ENCODE results near the gene KDM4B.
"Not testable (repeated sequence)": the region's sequence is repeated elsewhere in the genome, so short reads cannot be mapped to it uniquely, and the experiment has no call there.

Gene KDM4B

DNA sequence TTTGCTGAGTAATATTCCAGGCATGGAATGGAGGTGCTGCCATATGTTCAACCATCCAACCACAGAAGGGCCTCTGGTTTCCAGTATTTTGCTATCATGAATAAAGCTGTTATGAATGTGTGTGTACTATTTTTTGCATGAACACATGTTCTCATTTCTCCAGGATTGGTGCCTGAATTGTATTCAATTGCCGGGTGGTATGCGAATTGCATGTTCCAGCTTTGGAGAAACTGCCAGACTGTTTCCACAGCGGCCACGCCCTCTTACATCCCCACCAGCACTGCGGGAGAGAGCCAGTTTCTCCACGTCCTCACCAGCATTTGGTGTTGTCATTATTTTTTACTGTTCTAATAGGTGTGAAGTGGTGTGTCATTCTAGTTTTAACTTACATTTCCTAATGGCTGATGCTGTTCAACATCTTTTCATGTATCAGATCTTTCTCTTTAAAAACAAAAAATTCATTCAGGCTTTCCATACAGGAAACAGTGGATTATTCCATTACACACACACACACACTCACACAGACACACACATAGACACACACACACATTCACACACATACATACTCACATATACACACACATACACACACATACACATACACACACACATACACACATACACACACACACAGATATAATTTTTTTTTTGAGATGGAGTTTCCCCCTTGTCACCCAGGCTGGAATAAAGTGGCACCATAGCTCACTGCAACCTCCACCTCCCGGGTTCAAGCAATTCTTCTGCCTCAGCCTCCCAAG lies 217.6 kb downstream of the KDM4B start:
- DNase-seq (ENCODE audit: insufficient read length, low spot score) (no peak), FAIRE-seq (no peak)

DNA sequence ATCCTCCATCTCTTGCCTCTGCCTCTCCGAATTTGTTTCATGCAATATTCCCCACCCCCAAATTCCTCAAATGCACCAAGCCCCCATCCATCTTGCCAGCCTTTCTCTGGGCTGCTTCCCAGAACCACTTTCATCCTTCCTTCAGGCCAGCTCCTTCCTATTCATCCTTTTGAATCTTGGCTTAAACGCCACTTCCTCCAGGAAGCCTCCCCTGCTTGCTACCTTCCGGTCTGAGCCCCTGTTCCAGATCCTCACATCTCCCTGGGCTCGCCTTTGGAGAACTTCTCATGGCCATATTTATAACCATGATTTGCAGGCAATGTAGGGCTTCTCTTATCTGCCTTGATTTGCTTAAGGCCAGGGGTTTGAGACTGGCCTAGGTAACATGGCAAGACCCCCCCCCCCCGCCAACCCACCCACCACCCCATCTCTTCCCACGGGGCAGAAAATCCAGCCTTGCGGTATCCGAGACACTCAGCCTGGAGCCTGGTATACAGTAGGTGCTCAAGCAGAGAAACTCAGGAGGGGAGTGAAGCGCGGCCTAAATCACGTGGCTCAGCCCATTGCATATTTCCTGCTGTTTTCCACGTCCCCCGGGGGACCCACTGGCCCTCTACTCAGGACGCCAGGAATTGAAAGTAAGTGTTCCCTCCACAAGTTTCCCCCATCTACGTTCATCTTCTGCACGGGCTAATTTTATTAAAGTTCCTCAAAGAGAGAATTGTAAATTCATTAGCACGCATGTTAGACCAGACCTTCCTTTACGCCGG lies 219.8 kb downstream of the KDM4B start:
- FAIRE-seq (no peak), DNase-seq (ENCODE audit: insufficient read length, low spot score) (no peak)

DNA sequence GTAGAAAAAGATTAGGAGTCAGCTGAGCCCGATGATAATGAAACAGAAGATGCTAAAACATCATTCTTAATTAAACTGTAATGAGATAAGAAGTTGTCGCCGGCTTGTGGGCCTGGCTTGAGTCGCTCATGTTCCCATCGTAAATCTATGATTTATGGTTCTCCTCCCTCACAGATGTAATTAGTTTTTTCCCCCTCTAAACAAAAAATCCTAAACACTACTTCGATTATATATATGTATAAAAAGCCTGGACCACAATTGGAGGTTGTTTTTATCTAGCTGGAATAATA lies 220.3 kb downstream of the KDM4B start:
- DNase-seq (ENCODE audit: insufficient read length, low spot score) (no peak), FAIRE-seq (no peak)

DNA sequence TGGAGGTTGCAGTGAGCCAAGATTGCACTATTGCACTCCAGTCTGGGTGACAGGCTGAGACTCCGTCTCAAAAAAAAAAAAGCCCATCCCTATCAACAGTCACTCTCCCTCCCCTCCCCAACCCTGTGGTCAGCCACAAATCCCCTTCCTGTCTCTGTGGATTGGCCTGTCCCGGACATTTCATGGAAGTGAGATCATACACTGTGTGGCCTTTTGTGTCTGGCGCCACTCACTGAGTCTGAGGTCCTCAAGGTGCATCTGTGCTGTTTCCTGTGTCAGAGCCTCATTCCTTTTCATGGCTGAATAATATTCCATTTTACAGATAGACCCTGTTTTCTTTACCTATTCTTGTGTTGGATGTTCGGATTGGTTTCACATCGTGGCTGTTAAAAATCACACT lies 222.2 kb downstream of the KDM4B start:
- DNase-seq (ENCODE audit: insufficient read length, low spot score) (no peak), FAIRE-seq (no peak)

DNA sequence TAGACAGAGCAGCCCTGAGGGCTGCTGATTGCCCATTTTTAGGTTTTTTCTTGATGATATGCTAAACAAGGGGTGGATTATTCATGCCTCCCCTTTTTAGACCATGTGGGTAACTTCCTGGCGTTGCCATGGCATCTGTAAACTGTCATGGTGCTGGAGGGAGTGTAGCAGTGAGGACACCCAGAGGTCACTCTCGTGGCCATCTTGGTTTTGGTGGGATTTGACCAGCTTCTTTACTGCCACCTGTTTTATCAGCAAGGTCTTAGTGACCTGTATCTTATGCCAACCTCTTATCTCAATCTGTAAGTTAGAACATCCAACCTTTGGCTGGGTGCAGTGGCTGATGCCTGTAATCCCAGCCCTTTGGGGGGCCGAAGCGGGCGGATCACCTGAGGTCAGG lies 223.7 kb downstream of the KDM4B start:
- FAIRE-seq (no peak), DNase-seq (ENCODE audit: insufficient read length, low spot score) (no peak)

DNA sequence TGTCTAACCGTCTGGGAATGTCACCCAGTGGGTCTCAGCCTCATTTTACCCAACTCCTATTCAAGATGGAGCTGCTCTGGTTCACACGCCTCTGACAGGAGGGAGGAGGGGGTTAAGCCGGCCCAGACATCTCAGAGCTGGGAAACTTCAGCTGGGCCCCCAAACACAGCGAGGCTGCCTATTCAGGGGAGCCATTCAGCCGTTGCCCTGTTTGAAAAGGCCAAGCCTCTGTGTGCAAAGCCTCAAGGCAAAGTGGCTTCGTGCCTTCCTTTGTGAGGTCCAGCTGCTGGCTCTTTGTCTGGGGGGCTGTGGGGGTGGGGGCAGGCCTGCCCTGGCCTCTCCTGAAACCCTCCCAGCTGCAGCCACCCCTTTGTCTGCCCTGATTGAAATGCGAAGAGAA lies 224.3 kb downstream of the KDM4B start:
- FAIRE-seq (no peak), DNase-seq (ENCODE audit: insufficient read length, low spot score) (no peak)

DNA sequence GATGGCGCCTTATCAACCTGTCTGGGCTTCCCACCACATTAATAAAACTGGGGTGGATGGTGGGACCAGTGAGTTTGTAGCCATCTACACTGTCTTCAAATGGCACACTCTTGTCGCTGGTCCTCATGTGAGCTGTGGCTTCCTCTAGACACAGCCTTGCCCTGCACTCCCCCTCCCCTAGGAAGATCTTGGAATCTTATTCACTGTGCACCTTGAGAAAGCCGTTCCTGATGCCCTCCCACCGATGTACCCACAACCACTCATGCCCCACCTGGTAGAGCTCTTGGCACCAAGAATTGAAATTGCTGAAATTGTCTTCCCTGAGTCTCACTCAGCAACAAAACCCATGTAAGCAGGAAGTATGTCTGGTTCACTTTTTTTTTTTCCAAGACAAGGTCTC lies 225.7 kb downstream of the KDM4B start:
- no peak for DNase-seq (ENCODE audit: insufficient read length, low spot score)
- FAIRE-seq: no peak

DNA sequence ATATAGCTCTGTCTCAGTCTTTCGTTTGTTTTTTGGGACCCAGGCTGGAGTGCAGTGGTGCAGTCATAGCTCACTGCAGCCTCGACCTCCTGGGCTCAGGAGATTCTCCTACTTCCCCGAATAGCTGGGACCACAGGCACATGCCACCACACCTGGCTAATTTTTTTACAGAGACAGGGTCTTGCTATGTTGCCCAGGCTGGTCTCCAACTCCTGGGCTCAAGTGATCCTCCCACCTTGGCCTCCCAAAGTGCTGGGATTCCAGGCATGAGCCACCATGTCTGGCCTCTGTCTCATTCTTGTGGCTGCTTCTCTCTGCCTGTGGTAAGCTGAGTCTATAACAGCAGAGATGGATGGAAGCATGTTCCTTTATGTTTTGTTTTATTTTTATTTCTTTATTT lies 226.7 kb downstream of the KDM4B start:
- not testable (repeated sequence) for FAIRE-seq; DNase-seq (ENCODE audit: insufficient read length, low spot score)

DNA sequence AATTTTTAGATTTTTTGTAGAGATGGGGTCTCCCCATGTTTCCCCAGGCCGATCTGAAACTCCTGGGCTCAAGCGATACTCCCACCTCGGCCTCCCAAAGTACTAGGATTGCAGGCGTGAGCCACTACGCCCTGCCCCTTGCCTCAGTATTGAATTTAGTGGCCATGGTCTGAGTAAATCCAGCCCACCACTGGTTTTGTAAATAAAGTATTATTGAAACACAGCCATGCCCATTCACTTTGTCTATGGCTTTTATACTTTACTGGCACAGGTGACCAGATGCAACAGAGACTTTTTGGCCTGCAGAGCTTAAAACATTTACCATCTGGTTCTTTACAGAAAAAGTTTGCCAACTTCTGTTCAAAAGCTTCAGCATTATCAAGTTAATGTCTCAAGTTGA lies 227.9 kb downstream of the KDM4B start:
- FAIRE-seq: no peak
- DNase-seq (ENCODE audit: insufficient read length, low spot score): no peak

DNA sequence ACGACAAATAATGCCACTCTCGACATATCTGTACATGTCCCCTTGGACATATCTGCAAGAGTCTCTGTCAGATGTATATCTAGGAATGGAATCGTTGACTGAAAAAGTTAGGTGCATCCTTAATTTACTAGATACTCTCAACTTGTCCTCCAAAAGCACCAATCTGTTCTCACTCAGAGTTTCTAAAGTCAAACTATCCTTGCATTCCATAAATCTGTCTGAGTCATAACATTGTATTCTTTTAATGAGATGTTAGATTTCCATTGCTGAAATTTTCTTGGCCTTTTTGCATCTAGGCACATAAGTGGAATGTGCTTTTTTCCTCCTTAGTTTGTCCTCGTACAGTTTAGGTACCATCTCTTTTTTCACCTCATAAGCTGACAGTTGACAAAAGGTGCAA lies 231.9 kb downstream of the KDM4B start:
- FAIRE-seq: no peak
- no peak for DNase-seq (ENCODE audit: insufficient read length, low spot score)

DNA sequence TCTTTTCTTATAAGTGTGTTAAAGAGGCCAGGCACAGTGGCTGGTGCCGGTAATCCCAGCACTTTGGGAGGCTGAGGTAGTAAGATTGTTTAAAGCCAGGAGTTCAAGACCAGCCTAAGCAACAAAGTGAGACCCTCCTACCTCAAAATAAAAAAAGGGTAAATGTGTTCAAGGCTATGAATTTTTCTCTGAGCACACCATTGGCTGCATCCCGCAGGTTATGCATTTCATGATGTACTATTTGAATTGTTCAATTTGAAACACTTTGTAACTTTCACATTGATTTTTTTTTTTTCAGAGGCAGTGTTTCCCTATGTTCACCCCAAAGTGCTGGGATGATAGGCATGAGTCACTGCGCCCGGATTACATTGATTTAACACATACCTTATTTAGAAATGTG lies 233.6 kb downstream of the KDM4B start:
- DNase-seq (ENCODE audit: insufficient read length, low spot score): no peak
- no peak for FAIRE-seq

Data from GM19239 (cell line).